GM18951 (cell line): Measurements from ENCODE around the gene ELOVL5.
"Not testable (repeated sequence)": the region's sequence is repeated elsewhere in the genome, so short reads cannot be mapped to it uniquely, and the experiment has no call there.

Experiments
- POLR2A ChIP-seq: IDR thresholded peaks from 4 replicates; pipeline ENCODE4 v1.6.1; 2011; ENCODE audit warnings: mild to moderate bottlenecking; ENCODE audit not compliant: insufficient read length, insufficient read depth; ENCODE audit errors: extremely low read depth
- in situ Hi-C: fragments of 300-500 bp; cut with MboI; formaldehyde crosslinking; loops from one replicate; pipeline ENCODE4 v1.12.0; 2022; ENCODE audit warnings: low sequenced_read_pairs, mixed read lengths, inconsistent platforms; ENCODE audit not compliant: unreplicated experiment

Gene ELOVL5

DNA sequence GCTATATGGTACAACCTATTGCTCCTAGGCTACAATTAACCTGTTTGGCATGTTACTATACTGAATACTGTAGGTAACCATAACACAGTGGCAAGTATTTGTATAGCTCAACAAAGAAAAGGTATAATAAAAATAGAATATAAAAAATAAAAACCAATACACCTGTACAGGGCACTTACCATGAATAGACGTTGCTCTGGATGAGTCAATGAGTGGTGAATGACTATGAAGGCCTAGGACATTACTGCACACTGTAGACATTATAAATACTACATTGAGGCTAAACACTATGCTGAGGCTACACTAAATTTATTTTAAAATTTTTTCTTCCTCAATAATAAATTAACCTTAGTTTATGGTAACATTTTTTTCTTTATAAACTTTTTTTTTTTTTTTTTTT is 18.6 kb downstream of the ELOVL5 start:
- TF ChIP-seq POLR2A: no peak
- in situ Hi-C loops: no loop called here

DNA sequence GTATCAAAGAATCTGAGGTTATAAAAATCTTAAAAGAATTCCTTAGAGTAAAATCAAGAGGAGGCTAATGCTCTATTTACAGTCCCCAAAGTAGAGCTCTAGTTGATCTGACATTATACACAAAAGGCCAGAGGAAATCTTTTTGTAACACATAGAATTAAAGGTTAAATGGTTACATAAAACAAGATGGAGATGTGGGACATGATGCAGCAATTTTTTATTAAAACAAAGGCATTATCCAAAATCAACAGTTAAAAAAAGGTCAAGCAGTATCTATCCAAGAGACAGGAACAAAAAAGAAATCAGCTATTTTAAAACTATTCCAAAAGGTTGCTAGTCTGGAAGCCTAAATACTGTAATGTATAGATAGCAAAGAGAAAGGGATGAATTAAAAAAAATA is 20.4 kb downstream of the ELOVL5 start:
- TF ChIP-seq POLR2A: no peak
- in situ Hi-C loops: no loop called here

DNA sequence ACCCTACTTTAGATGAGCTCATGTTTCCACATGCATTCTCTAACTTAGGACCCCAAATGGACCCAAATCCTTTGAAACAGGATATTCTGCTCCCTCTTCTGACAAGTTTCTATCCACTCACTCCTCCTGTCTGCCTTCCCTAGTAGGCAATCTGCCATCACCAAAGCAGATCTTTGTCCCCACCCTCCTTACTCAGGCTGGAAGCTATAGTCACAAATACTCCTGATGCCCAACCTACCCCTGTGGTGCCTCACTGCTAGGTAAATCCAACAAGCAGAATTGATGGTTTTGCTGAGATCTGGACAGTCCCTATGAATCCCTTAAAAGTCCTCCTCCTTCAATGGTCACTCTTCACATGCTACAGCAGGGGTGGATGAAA is 21.7 kb downstream of the ELOVL5 start:
- in situ Hi-C loops: no loop called here
- no peak for TF ChIP-seq POLR2A

DNA sequence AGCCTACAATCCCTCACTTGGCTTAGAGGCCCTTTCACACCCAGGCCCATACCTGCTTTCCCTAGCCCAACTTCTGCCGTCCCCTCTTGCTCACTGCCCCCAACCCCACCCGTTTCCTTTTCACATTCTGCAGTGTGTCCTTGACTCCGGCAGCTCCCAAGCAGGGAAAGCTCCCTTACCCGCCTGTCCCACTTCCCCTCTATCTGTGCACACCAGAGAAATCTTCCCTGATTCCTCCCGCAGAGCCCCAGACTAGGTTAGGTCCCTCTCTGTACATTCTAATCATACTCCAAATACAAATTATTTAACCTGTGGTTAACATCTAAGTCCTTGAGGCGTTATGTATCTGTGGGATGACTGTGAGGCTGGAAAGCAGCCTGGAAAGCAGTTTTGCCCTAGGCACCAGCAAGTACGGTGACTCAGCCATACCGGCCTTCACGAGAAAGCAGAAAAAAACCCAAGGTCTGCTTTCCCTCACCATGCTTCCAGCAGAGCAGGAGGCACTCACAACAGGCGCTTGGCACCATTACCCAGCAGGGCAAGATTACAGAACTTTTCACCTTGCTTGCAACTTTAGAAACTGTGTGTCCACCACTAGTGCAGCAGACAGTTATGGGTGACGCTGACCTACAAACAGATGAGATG is 22.3 kb downstream of the ELOVL5 start:
- no peak for TF ChIP-seq POLR2A
- in situ Hi-C loops: no loop called here

DNA sequence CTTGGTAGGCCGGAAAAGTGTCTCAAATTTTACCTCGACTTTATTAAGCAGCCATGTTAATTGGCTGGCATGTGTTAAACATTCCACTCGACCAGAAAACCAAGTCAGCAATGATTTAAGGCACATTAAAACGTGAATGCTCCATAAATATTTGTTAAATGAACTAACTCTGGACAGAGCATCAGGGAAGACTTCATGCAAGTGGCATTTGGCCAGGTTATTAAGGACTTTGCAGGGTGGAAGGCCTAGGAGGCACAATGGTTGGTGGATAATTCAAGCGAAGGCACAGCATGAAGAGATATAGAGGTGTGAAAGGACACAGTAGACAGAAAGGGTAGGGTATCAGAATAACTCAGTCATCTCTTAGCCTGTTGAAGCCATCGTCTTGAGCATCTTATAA is 23.0 kb downstream of the ELOVL5 start:
- in situ Hi-C loops: no loop called here
- TF ChIP-seq POLR2A: no peak

DNA sequence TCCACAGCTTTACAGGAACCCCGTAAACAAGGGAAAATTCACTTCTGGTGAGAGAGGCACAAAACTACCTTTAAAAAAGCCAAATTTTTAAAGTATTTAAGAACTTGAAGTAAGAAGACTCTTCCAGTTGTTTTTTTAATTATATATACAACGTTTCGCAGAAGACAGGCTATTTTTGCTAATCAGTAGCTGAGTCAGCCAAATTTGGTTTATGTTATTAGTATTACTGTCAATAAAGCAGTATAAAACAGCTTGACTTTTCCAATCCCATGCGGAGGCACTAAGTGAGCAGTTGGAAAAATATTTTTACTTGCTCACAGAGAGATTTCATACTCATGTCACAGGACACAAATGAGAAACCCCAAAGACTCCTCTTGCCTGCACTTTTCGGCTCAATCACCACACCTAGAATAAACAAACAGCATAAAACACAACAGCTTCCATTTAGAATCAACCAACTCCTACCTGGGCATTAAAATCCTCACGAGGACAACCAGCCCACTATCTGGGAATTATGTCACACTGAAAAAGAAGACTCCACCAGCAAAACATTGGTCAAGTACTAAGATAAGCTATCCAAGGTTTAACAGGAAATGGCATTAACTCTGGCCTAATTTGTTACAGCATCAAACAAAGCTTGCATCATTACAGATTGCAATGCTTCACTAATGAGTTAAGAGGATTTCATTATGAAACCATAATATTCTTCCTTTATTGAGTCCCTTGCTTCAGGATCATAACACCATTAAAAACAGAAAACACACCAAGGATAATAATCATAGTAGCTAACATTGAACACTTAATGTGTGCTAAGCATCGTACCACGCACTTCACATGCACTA is 26.3 kb downstream of the ELOVL5 start:
- in situ Hi-C loops: no loop called here

DNA sequence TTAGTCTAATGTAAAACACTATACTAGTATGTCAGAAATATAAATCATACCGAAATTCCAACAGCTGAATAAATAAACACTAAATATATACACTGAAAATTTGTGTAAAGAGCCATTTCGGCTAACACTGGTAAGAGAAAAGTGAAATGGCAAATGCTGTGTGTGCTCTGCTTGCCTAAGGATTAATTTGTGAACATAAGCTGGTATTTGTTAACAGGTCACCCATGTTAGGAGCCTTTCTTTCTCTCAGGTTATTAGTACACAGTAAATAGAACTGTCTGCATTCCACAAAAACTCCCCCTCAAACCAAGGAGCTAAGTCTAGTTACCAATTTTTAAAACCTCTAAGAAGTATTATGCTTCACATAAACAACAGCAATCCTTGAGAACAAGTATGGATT is 27.0 kb downstream of the ELOVL5 start:
- no peak for TF ChIP-seq POLR2A
- in situ Hi-C loops: no loop called here

More for the DNA sequence above, 26.3 kb downstream of the ELOVL5 start:
- TF ChIP-seq POLR2A: no peak

DNA sequence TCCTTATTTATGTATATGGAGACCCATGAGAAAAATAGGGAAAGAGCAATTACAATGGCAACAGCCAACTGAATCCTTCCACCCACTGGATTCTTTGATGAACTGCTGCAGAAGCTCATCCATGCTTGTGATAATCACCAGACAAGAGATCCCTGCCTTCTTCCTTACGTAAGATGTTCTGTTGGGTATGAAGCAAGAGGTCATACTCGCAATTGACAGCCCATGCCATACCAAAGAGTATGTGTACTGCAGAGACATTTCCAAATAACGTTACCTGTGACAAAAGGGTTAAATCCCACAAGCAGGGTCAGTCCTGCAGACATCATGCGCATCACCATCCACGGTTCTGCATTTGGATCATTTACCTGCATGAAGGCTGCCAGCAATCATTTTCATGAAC is 27.8 kb downstream of the ELOVL5 start:
- in situ Hi-C loops: no loop called here
- TF ChIP-seq POLR2A: no peak

DNA sequence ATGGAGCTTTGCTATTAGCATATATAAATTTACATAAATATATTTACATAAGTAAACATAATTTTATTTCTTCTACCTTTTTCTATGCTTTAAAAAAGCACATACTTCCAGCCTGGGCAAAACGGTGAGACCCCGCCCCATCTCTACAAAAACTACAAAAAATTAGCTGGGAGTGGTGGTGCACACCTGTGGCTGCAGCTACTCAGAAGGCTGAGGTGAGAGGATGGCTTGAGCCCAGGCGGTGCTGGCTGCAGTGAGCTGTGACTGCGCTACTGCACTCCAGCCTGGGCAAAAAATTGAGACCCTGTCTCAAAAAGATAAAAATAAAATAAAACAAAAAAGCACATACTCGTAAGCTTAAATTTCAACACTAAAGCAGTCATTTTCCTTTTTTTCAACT is 30.3 kb downstream of the ELOVL5 start:
- no peak for TF ChIP-seq POLR2A
- in situ Hi-C loops: no loop called here

DNA sequence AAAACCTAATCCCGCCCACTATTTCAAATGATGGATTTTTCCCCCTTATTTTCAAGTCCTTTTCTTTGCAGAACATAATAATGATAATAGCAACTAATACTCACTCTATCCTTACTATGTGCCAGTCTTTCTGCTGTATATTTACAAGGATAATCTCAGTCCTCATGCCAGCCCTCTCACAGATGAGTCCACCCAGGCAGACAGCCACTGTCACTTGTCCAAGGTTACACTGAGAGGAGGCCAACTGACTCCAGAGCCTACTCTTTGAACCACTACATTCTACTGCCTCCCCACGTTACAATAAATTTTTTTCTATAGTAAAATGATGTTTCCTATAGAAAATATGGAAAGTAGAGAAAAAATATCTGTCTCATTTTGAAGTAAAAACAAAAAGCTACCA is 30.9 kb downstream of the ELOVL5 start:
- TF ChIP-seq POLR2A: no peak
- in situ Hi-C loops: no loop called here

DNA sequence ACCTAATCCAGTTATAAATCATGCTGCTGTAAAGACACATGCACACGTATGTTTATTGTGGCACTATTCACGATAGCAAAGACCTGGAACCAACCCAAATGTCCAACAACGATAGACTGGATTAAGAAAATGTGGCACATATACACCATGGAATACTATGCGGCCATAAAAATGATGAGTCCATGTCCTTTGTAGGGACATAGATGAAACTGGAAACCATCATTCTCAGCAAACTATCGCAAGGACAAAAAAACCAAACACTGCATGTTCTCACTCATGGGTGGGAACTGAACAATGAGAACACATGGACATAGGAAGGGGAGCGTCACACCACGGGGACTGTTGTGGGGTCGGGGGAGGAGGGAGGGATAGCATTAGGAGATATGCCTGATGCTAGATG is 31.5 kb downstream of the ELOVL5 start:
- in situ Hi-C loops: not testable (repeated sequence)

DNA sequence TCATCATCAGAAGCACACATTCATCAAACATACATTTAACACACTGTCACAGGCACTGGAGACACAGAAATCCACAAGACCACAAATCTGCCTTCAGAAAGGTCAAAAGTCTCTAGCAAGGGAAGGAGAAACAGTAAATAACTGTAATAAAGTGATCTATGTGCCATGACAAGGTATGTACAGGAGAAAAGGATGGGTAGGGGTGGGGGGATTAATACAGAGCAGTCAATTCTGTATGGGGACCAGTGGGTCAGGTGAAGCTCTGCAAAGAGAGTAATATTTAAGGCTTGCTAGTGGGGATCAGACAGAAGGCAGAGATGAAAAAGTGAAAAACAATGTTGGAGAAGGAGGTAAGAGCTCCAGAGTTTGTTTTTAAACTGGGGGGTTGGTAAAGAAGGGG is 32.6 kb downstream of the ELOVL5 start:
- TF ChIP-seq POLR2A: no peak
- in situ Hi-C loops: no loop called here

DNA sequence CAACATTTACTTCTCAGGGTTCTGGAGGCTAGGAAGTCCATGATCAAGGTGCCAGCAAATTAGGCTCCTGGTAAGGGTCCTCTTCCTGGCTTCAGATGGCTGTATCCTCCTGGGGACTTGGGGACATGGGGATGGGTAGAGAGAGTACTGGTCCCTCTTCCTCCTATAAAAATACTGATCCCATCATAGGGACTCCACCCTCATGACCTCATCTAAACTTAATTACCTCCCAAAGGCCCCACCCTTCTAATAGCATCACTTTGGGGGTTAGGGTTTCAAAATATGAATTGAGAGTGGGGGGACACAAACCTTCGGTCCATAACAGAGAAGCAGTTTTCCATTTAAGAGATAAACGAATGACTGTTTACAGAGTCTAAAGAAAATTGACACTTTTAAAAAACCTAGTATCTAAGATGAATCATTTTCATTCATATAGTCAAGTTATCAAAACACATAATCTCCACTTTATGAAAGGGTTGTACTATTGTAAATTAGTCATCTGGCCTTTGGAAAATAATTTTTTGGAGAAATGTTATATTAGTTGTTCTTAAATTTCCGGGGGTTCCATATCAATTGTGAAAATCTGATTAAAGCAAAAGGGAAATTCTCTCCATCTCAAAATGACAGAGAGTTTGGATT is 33.5 kb downstream of the ELOVL5 start:
- in situ Hi-C loops: no loop called here
- TF ChIP-seq POLR2A: no peak
